Activated CD8-positive, alpha-beta memory T cell treated with anti-CD3 and anti-CD28 coated beads, Interleukin-2, amount 50 U/mL, for 4 hours (primary cell): ENCODE measurements around the gene SYT6.

Experiments
- DNase-seq: peaks from one replicate; pipeline ENCODE4 v3.0.0-alpha.2; 2020

Gene SYT6

DNA sequence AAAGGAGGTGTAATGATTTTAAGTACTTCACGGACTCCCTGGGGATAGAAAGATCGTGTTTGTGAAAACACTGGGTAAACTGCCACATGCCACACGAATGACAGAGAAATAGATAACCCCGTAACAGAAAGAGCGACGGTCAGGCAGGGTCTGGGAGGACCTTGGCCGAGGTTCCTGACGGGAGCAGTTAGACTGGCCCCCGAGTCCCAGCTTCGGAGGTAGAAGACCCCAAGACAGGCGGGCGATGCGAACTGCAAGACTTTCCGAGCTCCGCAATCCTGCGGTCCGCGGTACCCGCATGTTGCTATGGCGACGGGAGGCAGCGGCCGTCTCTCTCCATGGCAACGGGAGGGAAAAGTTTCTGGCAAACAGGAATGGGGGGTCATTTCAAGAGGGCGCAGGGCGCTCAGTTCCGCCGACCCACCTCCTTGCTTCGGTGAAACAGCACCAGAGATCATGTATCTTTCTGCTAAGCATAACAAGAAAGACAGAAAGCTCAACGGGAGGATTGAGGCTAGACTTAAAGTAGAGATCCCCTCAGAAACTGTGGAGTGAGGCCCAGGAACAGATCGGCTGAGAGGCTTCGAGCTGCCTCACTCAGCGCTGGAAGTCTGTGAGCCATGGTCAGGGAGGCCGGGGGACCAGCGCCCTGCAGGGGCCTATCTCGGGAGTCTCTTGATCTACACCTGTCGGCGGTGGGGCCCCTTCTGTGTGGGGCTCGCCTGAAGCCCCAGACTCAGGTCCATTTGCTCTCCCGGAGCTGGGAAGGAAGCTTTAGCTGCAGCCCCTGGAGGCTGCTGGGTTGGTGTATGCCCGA is 685 bp upstream of the SYT6 start:
- DNase-seq = no peak

GRCh38 chr1:114152508-114153260 is 985 bp downstream of the SYT6 start:
- DNase-seq = peak; percentile 16

GRCh38 chr1:114152089-114152507 is 1.6 kb downstream of the SYT6 start:
- no peak for DNase-seq

DNA sequence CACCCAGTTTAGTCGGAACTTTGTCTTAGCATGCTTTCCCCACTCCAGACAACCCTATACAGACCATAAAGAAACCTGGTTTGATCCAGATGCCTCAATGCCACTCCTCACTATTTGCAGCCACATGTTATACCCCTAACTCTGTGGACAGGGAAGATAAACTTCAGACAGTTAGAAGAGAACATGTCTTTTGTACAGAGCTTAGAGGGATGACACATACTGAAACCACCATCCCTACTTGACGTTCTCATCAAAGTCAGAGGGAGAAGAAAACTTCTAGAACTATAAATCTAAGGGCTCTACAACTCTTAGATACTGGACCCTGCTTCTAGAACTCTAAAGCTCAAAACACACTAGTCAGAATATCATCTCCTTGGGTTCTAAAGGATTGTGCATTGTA is 3.7 kb downstream of the SYT6 start:
- DNase-seq = no peak

GRCh38 chr1:114149211-114149610 is 4.5 kb downstream of the SYT6 start:
- DNase-seq = no peak

DNA sequence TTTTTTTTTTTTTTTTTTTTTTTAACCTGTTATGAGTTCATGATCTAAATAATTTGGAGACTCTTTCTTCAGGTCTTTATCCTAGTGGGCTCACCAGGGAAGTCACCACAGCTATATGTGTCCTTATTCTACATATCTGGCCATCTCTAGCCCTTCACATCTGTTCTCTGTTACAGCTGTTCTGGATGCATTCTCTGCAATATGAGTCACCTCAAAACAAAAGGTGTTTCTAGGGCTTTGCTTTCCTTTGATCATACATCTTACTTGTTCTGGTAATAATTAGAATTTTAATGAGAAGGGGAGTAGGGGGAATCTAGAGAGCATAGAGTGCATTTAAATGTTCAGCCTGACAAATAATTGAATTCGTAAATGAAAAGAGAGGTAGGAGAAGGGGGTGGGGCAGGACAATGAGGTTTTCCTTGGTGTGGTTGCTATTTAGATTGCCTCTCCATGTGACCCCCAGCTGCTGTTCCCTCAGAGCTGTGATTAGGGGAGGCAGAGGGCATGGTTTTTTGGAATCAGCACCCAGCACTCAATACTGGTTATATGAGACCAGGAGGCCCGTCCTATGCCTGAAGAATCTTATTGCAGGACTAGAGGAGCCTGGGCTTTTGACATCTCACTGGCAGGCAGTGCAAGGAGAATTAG is 8.0 kb downstream of the SYT6 start:
- DNase-seq = no peak

DNA sequence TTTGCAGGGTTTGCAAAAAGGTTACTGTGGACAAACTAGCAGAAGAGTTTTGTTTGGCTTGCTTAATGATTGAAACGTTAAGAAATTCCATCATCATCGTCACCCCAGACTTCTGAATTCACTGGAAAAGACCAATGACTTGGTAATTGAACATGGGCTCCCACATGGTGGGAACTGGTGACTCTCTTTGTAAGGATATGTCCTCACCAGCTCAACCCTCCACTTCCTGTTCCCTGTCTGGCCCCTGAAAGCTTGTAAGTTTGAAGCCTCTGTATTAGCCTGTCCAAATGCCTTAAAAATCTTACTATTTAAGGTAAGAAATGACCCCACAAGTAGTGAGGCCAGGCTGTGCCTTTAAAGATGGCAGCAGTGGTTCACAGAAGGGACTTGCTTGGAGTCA is 9.7 kb downstream of the SYT6 start:
- no peak for DNase-seq

- no peak for DNase-seq
Measured at GRCh38 chr1:114139540-114139939, 14.1 kb downstream of the SYT6 start.

DNA sequence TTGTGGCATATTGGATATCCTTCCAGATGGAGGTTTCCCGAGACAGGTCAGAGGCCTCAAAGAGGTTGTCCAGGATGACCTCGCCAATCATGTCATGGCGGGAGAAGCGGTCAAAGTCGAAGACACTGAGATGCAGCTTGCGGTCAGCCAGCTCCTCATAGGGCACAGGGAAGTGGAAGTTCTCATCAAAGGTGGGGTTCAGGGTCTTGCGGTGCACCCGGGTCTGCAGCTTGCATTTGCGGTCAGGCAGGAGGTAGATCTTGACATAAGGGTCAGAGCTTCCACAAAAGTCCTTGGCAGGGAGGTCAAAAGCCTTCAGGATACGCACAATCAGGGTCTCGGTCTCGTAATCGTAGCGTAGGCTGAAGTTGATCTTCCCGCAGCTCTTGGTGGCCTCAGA is 16.2 kb downstream of the SYT6 start:
- DNase-seq = no peak

DNA sequence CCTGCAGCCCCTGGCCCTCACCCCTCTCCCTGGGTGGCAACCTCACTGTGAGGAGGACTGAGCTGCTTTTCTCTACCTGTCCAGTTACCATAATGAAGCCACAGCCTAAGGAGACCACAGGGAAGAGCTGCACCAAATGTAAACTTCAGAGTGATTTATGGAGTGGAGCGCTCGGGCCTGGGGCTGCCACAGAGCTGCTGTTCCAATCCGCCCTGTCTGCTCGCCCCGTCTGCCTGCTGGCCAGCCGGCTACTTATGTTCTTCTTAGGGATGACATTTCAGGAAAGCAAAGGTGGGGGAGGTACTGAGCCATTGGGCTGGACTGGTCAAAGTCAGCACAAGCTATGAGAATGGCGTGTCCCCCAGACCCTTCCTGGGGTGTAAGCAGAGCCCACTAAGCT is 17.9 kb downstream of the SYT6 start:
- no peak for DNase-seq

GRCh38 chr1:114134518-114134917 is 19.2 kb downstream of the SYT6 start:
- no peak for DNase-seq

GRCh38 chr1:114133129-114133528 is 20.5 kb downstream of the SYT6 start:
- DNase-seq = no peak

DNA sequence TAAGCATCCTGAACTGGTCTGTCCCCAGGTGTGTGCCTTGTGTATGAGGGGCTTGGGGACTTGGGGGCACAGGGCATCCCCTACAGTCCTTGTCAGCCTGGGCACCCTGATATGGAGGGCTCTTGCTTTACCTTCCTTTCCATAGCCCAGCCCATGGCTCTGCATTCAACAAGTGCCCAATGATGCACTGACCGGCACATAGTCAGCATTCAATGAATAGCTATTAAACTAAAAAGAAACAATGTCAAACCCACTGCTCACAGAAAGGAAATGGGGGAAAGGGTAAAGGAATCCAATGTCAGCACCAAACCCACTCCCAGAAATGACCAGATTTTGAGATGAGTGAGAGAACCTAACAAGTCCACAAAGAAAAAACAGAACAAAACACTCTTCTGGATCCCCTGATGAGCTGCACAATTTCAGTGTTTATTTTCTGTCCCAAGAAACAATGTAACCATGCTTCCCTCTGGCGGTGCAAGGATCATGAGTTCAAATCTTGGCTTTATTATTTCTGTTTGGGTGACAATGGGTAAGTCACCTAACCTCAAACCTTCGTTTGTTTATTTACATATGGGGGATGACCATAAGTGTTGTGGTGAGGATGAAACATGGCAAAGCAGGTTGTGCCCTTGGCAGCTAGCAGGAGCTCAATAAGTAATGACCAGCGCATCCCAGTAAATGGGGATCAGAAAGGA is 22.0 kb downstream of the SYT6 start:
- DNase-seq = no peak

GRCh38 chr1:114130846-114131525 is 22.7 kb downstream of the SYT6 start:
- DNase-seq = no peak

DNA sequence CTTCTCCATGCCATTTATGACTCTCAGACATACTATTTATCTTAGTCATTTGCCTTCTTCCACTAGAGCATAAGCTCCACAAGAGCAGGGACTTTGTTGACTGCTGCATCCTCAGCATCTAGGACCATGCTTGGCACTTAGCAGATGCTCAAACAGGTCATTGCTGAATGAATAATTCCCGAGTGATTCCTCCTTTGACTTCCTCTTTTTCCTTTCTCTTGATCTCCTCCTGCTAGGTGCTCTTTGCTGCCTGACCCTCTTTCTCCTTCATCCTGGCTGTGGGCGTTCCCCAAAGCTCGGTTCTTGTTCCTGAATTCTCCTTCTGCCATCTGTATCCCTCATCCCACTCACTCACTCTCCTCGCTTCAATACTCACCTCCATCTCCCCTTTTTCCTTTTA is 23.5 kb downstream of the SYT6 start:
- DNase-seq = no peak

DNA sequence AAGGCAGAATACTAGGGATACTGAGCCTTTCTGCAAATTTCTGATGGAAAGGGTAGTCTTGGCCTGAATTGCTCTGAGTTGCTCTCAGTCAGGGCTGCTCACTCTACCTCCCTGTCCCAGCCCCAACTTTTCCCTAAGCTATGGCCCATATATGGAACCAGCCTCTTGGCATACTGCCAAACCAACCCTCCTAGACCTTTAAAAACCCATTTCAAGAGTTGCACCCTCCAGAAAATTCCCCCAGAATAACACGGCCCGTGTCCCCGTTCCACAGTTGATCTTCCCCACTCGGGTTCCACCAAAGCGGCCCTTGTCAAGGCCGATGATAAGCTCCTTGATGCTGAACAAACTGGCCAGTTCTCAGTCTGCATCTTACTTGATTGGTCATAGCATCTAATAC is 25.4 kb downstream of the SYT6 start:
- no peak for DNase-seq

DNA sequence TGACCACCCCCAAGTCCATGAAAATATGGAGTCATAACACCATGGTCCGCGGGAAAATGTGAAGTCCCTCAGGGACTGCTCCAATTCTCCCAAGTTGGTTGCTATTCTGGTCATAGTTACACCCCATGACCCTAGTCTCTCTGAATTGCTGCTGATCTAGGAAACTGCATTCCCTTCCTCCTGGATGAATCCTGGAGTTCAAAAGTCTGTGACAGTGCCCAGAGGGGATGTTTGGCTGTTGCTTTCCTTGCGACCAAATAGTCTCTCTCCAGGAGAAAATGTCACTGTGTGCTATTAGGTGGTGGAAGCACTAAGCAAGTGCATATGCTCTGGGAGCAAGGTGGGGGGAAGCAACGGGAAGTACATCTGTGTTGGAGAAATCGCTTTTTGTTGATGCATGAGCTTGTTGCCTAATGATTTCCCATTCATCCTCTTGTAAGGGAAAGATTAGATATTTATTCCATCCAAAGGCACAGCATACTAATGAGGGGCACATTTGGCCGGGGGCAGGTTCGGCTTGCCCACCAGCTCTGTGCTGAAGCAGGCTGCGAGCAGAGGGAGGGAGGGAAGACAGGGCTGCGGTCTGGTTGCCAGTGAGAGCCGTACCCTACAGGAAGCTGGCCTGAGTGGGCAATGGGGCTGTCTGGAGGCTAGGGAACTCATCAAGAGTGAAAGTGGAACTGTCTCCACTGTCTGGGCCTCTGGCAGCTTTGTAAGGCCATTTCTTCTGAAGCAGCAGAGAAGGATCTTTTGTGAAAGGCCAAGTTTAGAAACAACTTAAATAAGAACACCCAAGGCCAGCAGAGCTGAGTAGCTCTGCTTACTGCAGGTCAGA is 27.2 kb downstream of the SYT6 start:
- no peak for DNase-seq

DNA sequence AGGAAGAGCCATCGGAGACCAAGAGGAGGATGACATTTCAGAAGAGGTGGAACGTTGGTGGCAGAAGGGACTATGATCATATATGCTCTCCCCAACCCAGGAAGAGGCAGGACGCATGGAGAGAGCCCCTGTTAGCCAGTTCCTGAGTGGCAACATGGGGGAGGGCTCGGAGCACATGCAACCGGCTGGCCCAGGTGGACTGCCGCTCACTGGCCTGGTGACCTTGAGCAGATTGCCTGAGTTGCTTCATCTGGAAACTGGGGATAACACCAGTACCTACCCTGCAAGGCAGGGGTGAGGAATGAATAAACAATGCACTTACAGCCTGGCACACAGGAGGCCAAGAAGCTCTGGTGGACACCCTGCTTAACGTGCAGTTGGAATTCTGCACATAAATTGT is 29.0 kb downstream of the SYT6 start:
- DNase-seq = no peak

GRCh38 chr1:114122941-114123618 is 30.6 kb downstream of the SYT6 start:
- no peak for DNase-seq

DNA sequence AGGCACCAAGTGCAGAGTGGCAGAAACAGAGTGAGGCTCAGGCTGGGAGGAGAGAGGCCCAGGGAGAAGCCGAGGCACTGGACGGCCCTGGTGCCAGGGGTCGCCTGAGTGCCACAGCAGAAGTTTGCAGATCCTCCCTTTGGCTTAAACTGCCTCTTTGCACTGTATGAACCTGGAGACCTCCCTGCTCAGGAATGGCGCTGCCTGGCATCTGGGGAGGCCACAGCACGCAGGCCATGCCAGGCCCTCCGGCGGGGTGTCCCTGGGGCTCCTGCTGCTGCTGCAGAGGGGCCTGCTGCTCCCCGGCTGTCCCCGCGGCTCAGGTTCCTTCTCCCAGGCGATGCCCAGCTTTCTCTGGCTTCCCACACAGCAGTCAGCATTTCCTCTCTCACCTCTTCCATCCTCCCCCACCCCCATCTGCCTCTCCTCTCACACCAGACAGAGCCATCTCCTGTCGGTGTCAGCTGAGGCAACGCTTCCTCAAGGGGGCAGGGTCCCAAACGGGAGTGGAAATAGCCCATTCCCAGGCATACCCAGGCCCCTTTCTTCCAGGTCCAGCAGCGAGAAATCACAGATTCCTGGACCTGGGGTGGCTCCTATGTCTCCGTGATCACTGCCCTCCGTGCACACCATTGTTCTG is 35.2 kb downstream of the SYT6 start:
- DNase-seq = no peak

DNA sequence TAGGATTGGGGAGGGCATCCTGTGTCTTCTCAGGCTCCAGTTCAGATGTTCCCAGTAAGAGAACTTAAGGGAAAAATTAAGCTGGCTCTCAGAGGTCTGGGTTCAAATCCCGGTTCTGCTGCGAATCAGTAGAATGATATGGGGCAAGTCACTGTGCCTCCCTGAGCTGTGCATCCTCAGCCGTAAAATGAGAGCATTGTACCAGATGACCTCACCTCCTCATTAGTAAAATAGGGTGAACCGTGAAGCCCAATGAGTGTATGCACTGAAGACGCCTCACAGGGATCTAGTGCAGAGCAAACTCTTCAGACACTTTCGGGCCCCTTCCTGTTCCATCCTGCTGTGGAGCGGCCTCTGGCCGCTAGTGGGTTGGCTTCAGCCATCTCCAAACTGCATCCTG is 36.0 kb downstream of the SYT6 start:
- DNase-seq = no peak
